ENCODE data around the gene SPDYE2B. TPM values are rescaled to one million over a fixed set of nuclear protein-coding genes. Genes with fewer than 3 reads are reported as not detected.
"Not testable (repeated sequence)": the region's sequence is repeated elsewhere in the genome, so short reads cannot be mapped to it uniquely, and the experiment has no call there.

The SPDYE2B gene, protein sequence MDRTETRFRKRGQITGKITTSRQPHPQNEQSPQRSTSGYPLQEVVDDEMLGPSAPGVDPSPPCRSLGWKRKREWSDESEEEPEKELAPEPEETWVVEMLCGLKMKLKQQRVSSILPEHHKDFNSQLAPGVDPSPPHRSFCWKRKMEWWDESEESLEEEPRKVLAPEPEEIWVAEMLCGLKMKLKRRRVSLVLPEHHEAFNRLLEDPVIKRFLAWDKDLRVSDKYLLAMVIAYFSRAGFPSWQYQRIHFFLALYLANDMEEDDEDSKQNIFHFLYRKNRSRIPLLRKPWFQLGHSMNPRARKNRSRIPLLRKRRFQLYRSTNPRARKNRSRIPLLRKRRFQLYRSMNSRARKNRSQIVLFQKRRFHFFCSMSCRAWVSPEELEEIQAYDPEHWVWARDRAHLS
- not detected in 3 replicates for total RNA-seq
- long read RNA-seq, partial matches to known transcripts = 0 of 5 reads
- long read RNA-seq, other reads (novel, unspliced or antisense) = 5 of 5 reads

DNA sequence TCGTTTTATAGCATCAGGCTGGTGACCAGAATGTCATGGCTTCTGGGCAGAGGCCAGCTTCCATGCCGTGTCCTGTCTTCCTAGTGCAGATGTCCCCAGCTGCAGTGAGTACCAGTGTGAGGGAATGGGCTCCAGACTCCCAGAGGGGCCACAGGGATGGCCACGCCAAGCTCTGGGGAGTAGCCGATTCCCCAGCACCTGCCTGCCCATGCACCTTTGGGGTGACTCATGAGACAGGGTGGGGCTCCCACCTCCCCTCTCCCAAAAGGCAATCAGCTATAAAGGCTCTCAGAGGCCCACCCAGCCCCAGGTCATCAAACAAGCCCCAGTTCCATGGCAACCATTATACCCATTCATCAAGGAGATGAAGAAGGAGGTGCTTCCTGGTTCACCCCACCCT is at the start of gene SPDYE2B:
Gene SPDYE2B (plus strand): TSS at position 396 of the 400 bp plus-strand sequence. CDS start 2,030 bp downstream, outside the sequence.
- not testable (repeated sequence) for H3K36me3 Mint-ChIP-seq (ENCODE audit: low read depth); H3K4me1 Mint-ChIP-seq (ENCODE audit: low read depth); H3K9me3 Mint-ChIP-seq (ENCODE audit: low read depth); DNase-seq (ENCODE audit: low spot score); H3K27me3 Mint-ChIP-seq (ENCODE audit: low read depth); H3K4me3 Mint-ChIP-seq (ENCODE audit: unreplicated experiment); H3K27ac Mint-ChIP-seq (ENCODE audit: unreplicated experiment)

DNA sequence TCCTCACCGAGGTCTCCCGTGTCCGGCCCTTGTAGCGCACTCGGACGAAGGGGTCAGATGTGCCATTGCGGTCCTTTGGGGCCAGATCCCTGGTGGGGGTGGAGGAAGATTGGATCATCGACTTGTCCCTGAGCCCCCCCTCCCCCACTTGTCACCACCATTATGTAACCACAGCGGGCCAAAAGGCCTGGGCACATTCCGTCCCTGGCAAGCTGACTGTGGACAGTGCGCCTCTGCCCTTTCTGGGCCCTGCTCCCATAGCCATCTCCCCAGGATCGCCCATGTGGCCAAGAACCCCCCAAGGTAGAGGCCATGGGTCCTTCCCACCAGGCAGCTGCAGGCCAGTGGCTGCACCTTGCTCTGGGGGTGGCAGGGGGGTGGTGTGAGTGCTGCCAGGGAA is 47.8 kb upstream of the SPDYE2B start:
- H3K4me1 Mint-ChIP-seq (ENCODE audit: low read depth); H3K9me3 Mint-ChIP-seq (ENCODE audit: low read depth); H3K27ac Mint-ChIP-seq (ENCODE audit: unreplicated experiment); DNase-seq (ENCODE audit: low spot score); H3K36me3 Mint-ChIP-seq (ENCODE audit: low read depth); H3K27me3 Mint-ChIP-seq (ENCODE audit: low read depth); H3K4me3 Mint-ChIP-seq (ENCODE audit: unreplicated experiment): not testable (repeated sequence)

DNA sequence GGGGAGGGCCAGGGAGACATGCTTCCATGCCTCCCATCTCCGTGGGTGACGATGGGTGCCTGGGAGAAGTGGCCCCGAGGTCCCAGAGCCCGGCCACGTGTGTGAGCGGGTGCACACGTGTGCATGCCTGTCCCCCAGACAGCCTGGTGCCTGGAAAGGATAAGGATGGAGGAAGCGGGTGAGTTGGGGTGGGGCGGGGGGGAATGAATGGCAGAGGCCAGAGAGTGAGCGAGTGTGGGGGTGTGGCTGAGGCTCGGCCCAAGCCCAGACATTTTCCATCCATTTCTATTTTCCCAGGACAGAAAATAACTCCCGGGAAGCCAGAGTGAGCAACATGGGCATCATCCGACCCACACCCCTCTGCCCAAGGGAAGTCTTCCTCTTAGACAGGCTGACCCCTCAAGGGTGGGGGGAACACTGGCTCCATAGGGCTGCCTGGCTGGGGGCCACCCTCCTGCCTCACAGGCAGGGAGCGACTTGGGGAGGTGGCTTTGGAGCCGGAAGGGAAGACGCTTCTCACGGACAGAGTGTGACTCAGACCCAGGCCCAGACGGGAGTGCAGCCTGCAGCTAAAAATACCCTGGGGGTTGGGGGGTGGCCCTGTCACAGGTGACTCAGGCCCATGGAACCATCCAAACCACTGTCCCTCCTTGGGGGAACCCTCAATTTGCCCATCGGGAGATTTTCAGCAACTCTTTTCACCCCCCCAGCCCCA is 45.5 kb upstream of the SPDYE2B start:
- not testable (repeated sequence) for H3K27me3 Mint-ChIP-seq (ENCODE audit: low read depth); H3K27ac Mint-ChIP-seq (ENCODE audit: unreplicated experiment); H3K9me3 Mint-ChIP-seq (ENCODE audit: low read depth); H3K36me3 Mint-ChIP-seq (ENCODE audit: low read depth); H3K4me1 Mint-ChIP-seq (ENCODE audit: low read depth); H3K4me3 Mint-ChIP-seq (ENCODE audit: unreplicated experiment); DNase-seq (ENCODE audit: low spot score)

DNA sequence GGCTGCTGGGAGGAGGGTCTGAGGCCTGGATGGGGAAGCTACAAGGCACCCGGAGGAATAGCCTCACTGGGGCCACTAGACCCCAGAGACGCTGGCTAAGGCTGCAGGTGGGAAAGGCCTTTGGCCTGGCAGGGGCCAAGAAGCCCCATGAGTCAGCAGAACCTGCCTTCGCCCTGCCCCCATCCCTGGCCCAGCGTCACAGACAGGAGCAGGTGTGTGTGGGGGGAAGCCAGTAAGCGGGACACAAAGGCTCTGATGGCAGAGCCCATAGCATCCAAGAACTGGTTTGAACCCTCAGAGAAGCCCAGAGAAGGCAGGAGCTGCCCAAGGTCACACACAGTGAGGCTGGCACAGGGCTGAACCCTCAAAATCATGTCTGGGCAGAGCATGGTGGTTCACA is 43.3 kb upstream of the SPDYE2B start:
- H3K9me3 Mint-ChIP-seq (ENCODE audit: low read depth); H3K36me3 Mint-ChIP-seq (ENCODE audit: low read depth); H3K4me3 Mint-ChIP-seq (ENCODE audit: unreplicated experiment): not testable (repeated sequence)

DNA sequence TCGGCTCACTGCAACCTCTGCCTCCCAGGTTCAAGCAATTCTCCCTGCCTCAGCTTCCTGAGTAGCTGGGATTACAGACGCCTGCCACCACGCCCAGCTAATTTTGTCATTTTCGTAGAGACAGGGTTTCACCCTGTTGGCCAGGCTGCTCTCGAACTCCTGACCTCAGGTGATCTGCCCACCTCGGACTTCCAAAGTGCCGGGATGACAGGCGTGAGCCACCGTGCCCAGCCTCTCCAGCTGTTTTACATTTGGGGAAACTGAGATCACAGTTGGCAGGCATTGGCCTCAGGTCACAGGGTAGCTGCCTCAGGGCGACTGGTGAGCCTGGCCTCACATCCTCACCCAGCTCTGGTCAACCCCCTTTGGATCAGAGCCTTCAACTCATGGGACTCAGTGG is 40.4 kb upstream of the SPDYE2B start:
- not testable (repeated sequence) for H3K36me3 Mint-ChIP-seq (ENCODE audit: low read depth); DNase-seq (ENCODE audit: low spot score); H3K9me3 Mint-ChIP-seq (ENCODE audit: low read depth); H3K4me1 Mint-ChIP-seq (ENCODE audit: low read depth); H3K27me3 Mint-ChIP-seq (ENCODE audit: low read depth); H3K4me3 Mint-ChIP-seq (ENCODE audit: unreplicated experiment); H3K27ac Mint-ChIP-seq (ENCODE audit: unreplicated experiment)

More for the DNA sequence above, 43.3 kb upstream of the SPDYE2B start:
- not testable (repeated sequence) for DNase-seq (ENCODE audit: low spot score); H3K27ac Mint-ChIP-seq (ENCODE audit: unreplicated experiment); H3K27me3 Mint-ChIP-seq (ENCODE audit: low read depth); H3K4me1 Mint-ChIP-seq (ENCODE audit: low read depth)

DNA sequence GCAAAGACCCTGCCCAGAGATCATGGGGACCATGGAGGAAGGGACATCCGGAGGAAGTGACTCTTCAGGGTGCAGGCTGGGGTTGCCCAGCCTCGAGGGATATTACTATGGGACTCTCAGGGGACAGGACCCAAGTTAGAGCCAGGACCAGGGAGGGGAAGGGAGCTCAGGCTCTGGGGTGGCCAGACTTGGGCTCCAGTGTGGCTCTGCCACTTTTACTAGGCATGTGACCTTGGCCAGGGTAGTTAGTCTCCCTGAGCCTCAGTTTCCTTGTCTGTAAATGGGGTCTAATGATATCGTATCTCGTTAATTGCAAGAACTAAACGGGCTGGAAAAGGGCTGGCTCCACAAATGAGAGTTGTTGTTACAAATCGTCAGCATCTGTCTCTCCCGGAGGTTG is 39.7 kb upstream of the SPDYE2B start:
- not testable (repeated sequence) for H3K27ac Mint-ChIP-seq (ENCODE audit: unreplicated experiment); DNase-seq (ENCODE audit: low spot score); H3K4me1 Mint-ChIP-seq (ENCODE audit: low read depth); H3K9me3 Mint-ChIP-seq (ENCODE audit: low read depth); H3K36me3 Mint-ChIP-seq (ENCODE audit: low read depth); H3K4me3 Mint-ChIP-seq (ENCODE audit: unreplicated experiment); H3K27me3 Mint-ChIP-seq (ENCODE audit: low read depth)

DNA sequence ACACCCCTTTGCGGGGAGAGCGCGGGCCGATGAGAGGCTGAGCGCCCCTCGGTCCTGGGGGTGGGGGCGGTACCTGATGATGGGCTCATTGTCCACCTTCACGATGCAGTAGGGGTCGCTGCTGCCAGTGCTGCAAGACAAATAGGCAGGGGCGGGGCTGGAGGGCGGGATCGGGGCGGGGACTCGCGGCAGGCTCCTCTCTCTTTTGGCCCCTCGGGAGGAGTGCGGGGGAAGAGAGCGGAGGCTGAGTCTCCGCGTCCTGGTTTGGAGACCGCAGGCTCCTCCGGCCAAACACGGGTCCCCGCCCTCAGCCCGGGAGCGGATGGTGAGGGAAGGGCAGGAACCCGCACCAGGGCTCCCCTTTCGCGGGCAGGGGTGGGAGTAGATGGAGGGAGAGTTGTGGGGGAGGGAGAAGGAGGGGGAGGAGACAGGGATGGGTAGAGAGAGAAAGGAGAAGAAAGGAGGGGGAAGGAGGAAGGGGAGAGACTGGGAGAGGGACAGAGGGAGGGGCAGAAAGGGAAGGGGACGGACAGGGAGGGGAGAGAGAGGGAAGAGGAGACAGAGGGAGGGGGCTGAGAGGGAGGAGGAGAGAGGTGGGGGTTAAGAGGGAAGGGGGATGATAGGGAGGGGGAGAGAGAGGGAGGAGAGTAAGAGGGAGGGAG is 39.0 kb upstream of the SPDYE2B start:
- H3K27ac Mint-ChIP-seq (ENCODE audit: unreplicated experiment); H3K27me3 Mint-ChIP-seq (ENCODE audit: low read depth); H3K9me3 Mint-ChIP-seq (ENCODE audit: low read depth); DNase-seq (ENCODE audit: low spot score); H3K4me1 Mint-ChIP-seq (ENCODE audit: low read depth); H3K36me3 Mint-ChIP-seq (ENCODE audit: low read depth); H3K4me3 Mint-ChIP-seq (ENCODE audit: unreplicated experiment): not testable (repeated sequence)

DNA sequence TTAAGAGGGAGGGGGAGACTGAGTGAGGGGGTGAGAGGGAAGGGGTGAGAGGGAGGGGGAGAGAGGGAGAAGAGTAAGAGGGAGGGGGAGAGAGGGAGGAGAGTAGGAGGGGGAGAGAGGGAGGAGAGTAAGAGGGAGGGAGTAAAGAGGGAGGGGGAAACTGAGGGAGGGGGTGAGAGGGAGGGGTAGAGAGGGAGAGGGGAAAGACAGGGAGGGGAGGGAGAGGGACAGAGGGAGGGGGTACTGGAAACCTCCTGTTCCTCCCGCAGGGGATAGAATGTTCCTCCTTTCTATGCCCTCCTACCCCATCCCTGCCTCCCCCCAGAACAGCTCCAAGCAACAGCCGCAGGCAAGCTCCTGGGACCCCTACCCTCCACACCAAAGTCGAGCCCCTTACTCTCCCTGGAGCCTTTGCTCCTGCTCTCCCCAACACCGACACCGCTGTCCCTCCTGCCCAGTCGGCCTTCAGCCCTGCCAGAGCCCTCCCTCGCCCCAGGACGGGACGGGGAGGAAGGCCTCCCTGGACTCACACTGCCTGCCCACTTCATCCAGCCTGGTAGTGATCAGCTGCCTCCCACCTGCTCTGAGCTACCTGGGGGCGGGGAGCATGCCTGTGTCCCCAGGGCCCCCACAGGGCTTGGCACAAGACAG is 38.3 kb upstream of the SPDYE2B start:
- H3K36me3 Mint-ChIP-seq (ENCODE audit: low read depth); H3K9me3 Mint-ChIP-seq (ENCODE audit: low read depth); H3K27me3 Mint-ChIP-seq (ENCODE audit: low read depth); H3K27ac Mint-ChIP-seq (ENCODE audit: unreplicated experiment); H3K4me1 Mint-ChIP-seq (ENCODE audit: low read depth): not testable (repeated sequence)
- H3K4me3 Mint-ChIP-seq (ENCODE audit: unreplicated experiment) = peak overlapping the region; percentile 16
- DNase-seq (ENCODE audit: low spot score) = peak; percentile 83

DNA sequence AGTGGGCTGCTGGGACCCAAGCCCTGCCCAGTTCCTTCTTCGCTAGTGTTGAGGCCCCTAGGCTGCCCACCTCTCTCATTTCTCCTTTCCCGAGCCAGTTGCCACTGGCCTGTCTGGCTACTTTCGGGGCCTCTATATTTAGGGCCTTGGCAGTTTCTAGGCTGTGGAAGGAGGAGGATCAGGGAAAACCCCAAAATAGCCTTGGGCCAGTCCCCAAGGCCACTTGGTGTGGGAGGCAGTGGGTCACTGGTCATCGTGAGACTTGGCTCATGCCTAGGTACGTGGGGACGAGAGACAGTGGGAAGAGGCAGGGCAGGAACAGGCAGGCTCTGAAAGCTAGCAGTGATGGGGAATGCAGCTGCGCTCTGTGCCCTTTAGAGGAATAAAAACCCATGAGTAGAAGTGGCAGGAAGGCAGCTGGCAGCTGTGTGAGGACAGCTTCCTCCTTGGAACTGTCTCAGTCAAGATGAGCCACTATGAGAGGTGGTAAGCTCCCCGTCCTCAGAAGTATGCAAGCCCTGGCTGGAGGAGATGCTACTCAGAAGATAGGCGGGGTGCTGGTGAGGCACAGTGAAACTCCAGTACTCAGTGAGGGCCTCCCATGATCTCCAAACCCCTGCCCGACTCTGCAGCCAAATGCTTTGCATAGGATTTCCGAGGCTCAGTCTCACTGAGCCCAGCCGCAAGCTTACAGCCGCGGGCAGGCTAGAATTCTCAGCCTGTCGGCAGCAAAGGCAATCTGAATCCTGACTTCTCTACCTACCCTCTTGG is 36.4 kb upstream of the SPDYE2B start:
- not testable (repeated sequence) for H3K9me3 Mint-ChIP-seq (ENCODE audit: low read depth); H3K4me3 Mint-ChIP-seq (ENCODE audit: unreplicated experiment); H3K36me3 Mint-ChIP-seq (ENCODE audit: low read depth); DNase-seq (ENCODE audit: low spot score); H3K27me3 Mint-ChIP-seq (ENCODE audit: low read depth); H3K4me1 Mint-ChIP-seq (ENCODE audit: low read depth); H3K27ac Mint-ChIP-seq (ENCODE audit: unreplicated experiment)

DNA sequence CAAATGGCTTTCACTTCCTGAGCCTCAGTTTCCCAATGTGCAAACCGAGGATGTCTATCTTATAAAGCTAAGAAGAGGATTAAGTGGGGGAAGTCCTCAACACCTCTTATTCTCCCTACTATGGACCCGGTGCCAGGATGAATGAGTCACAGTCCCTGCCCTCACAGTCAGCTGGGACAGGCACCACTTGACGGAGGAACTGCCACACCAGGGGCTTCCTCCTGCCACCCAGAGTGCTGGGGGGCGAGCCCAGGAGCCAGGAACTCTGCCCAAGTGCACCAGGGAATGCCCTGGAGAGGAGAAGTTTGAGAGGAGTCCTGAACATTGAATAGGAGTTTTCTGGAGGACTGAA is 35.8 kb upstream of the SPDYE2B start:
- H3K27ac Mint-ChIP-seq (ENCODE audit: unreplicated experiment); H3K4me3 Mint-ChIP-seq (ENCODE audit: unreplicated experiment); H3K27me3 Mint-ChIP-seq (ENCODE audit: low read depth): not testable (repeated sequence)

DNA sequence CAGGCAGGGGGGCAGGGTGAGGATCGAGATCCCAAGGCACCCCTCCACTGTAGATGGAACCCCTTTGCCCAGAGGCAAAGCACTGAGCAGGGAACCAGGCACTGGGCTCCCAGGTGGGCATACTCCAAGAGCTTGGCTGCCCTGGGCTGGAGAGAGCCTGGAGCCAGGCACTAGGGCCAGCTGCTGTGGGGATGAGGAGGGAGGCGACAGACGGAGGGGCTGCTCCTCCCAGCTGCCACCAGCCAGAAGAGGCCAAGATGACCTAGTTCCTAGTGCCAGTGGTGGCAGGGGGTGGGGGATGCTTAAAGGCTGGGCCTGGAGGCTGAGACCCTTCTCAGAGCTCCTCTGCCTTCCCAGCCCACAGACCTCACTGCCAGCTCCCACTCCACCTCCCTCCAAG is 35.2 kb upstream of the SPDYE2B start:
- not testable (repeated sequence) for H3K4me3 Mint-ChIP-seq (ENCODE audit: unreplicated experiment); H3K27ac Mint-ChIP-seq (ENCODE audit: unreplicated experiment); H3K9me3 Mint-ChIP-seq (ENCODE audit: low read depth); DNase-seq (ENCODE audit: low spot score); H3K27me3 Mint-ChIP-seq (ENCODE audit: low read depth); H3K36me3 Mint-ChIP-seq (ENCODE audit: low read depth); H3K4me1 Mint-ChIP-seq (ENCODE audit: low read depth)

More for the DNA sequence above, 35.8 kb upstream of the SPDYE2B start:
- not testable (repeated sequence) for H3K9me3 Mint-ChIP-seq (ENCODE audit: low read depth); H3K4me1 Mint-ChIP-seq (ENCODE audit: low read depth); H3K36me3 Mint-ChIP-seq (ENCODE audit: low read depth); DNase-seq (ENCODE audit: low spot score)

DNA sequence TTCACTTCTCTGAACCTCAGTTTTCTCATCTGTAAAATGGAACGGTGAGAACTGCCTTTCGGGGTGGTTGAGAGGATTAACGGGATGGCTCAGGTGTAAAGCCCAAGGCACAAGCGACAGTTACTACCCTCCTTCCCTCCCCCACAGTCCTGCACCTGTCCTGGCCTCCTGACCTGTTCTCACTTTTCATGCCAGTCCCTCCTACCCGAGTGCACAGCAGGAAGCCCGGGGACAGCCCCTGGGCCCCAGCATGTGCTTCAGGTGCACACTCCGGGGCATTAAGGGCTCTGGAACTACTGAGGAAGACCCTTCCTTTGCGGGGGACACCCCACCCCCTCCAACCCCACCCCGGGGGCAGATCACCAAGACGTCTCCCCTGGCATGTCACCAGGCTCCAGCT is 34.2 kb upstream of the SPDYE2B start:
- H3K9me3 Mint-ChIP-seq (ENCODE audit: low read depth); H3K27ac Mint-ChIP-seq (ENCODE audit: unreplicated experiment); H3K27me3 Mint-ChIP-seq (ENCODE audit: low read depth); H3K4me1 Mint-ChIP-seq (ENCODE audit: low read depth); H3K36me3 Mint-ChIP-seq (ENCODE audit: low read depth); DNase-seq (ENCODE audit: low spot score); H3K4me3 Mint-ChIP-seq (ENCODE audit: unreplicated experiment): not testable (repeated sequence)

Measured in chondrocyte (in vitro differentiated cells).